Measurements from ENCODE around the gene SRPRA. TPM values are rescaled to one million over a fixed set of nuclear protein-coding genes. Genes with fewer than 3 reads are reported as not detected.
A peak's percentile ranks its signal among the peaks of the same experiment; 100 is the strongest.

SRPRA gene
- total and polyA plus RNA-seq, 7 donors: 7.8 to 66.5 (median 53.2) TPM

DNA sequence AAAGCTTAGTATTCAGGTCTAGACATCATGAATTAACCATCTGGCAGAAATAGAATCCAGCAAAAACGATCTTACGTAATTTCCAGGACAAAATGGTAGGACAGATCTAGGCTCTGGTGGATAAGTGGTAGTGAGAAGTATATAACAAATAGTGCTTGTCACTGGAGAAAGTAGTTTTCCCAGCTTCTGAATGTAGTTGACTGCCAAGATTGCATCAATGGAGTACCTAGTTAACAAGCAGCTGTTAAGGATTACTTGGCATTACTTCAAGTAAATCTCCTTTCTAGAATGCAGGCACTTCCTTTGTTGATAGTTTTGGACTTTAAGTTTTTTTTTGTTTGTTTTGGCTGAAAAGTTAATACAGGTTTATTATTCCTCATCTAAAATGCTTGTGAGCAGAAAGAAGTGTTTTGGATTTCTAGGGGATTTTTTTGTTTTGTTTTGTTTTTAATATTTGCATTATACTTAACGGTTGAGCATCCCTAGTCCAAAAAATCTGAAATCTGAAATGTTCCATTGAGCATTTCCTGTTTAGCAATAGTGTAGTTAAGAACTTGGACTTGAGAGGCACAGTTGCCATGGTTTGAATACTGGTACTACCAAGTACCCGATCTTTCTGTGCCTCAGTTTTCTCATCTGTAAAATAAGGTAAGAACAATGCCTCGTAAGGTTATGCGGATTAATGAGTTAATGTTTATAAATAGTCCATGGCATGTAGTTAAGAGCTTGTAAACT lies 36.8 kb downstream of the SRPRA start:
- Histone ChIP-seq H3K27me3 (no peaks in the 10 kb centered on the region), H3K27ac (peak overlapping the region in 1 of 4 donors; percentile 11), H3K4me1 (no peaks in the 10 kb centered on the region), H3K9me3 (no peaks in the 10 kb centered on the region), H3K36me3 (peaks cover 0 to 21% (median 0%) of the 10 kb centered on the region in 4 donors), H3K4me3 (no peak overlapping the region)
- TF ChIP-seq CTCF (IDR thresholded peaks at IDR 0.05) (no peak), POLR2AphosphoS5 (IDR thresholded peaks at IDR 0.05) (peak in 2 of 4 donors; percentile 8 to 35), POLR2A (IDR thresholded peaks at IDR 0.05) (no peak)
- DNase-seq: no peak
- intact Hi-C loops (cut with DNase I): no loop called here
- 37 to 74% methylated on average over 6 of the region's 6 CpGs for WGBS, 2 donors

DNA sequence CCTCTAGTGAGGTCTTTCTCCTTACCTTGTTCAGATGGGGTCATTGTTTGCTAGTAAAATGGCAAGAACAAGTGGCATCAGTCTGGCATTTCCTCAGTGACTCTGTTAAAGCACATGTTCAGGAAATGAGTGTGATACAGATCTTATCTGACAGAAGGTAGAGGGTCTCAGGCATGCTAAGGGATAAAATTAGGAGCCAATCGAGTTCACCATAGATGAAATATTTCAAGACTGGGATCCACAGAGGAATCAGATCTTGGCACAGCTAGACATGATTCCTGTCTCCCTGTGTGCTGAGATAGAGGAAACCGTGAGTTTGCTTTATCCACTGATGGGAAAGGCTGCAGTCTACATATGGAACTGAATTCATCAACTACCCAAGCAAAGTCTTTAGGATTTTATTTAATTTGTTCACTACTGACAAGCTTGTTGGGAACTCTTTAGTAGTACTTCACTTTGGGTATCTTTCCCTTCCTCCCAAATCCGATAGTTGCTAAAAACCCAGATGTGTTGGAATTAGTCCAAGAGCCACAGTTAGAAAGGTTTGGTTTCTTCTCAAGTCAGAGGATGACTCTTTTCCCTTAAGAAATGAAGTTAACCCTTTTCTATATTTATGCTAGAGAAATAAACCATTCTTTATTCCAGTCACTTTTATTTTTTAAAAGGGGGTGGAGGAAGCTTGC lies 38.7 kb downstream of the SRPRA start:
- no peaks in the 10 kb centered on the region for H3K4me1 ChIP-seq
- peaks cover 0 to 8% (median 0%) of the 10 kb centered on the region in 4 donors for H3K36me3 ChIP-seq
- H3K9me3 ChIP-seq: no peaks in the 10 kb centered on the region
- H3K4me3 ChIP-seq: no peak overlapping the region
- H3K27me3 ChIP-seq: no peaks in the 10 kb centered on the region
- H3K27ac ChIP-seq: no peak overlapping the region
- WGBS, 2 donors: 62 to 87% methylated on average over 3 of the region's 3 CpGs
- TF ChIP-seq POLR2AphosphoS5 (IDR thresholded peaks at IDR 0.05): no peak
- no peak for TF ChIP-seq POLR2A (IDR thresholded peaks at IDR 0.05)
- TF ChIP-seq CTCF (IDR thresholded peaks at IDR 0.05): no peak
- TF ChIP-seq EP300 (IDR thresholded peaks at IDR 0.05): no peak
- intact Hi-C loops (cut with DNase I): no loop called here
- no peak for DNase-seq

GRCh38 chr11:126226334-126227084 lies 42.2 kb downstream of the SRPRA start:
- intact Hi-C loops (cut with DNase I): no loop called here
- H3K4me1 ChIP-seq: no peaks in the 10 kb centered on the region
- H3K36me3 ChIP-seq: peaks cover 0 to 8% (median 0%) of the 10 kb centered on the region in 4 donors
- no peaks in the 10 kb centered on the region for H3K27me3 ChIP-seq
- no peaks in the 10 kb centered on the region for H3K9me3 ChIP-seq
- TF ChIP-seq POLR2AphosphoS5 (IDR thresholded peaks at IDR 0.05): no peak
- no peak for TF ChIP-seq POLR2A (IDR thresholded peaks at IDR 0.05)
- TF ChIP-seq CTCF (IDR thresholded peaks at IDR 0.05): no peak
- no peak for TF ChIP-seq EP300 (IDR thresholded peaks at IDR 0.05)
- DNase-seq: no peak
- H3K27ac ChIP-seq: no peak overlapping the region
- 97% methylated on average over 11 of the region's 15 CpGs for WGBS, 2 donors
- H3K4me3 ChIP-seq: no peak overlapping the region

- Histone ChIP-seq H3K27me3 (no peaks in the 10 kb centered on the region), H3K27ac (no peak overlapping the region), H3K4me3 (no peak overlapping the region), H3K4me1 (no peaks in the 10 kb centered on the region), H3K36me3 (no peaks in the 10 kb centered on the region), H3K9me3 (no peaks in the 10 kb centered on the region)
- TF ChIP-seq CTCF (IDR thresholded peaks at IDR 0.05): no peak
- DNase-seq: no peak
- 23 to 72% methylated on average over 2 of the region's 2 CpGs for WGBS, 2 donors
- intact Hi-C loops (cut with DNase I): no loop called here
Observed at GRCh38 chr11:126225295-126225665, 43.4 kb downstream of the SRPRA start.

All from sigmoid colon (tissue), 7 donors.